H1 (cell line): ENCODE data around the gene ASGR1. TPM values are rescaled to one million over a fixed set of nuclear protein-coding genes. Genes with fewer than 3 reads are reported as not detected.

Experiments used
- CTCF ChIA-PET: fragments of 300-600 bp; sonication (Branson Sonifier 250); formaldehyde crosslinking; loops from one replicate; lab custom pipeline; 2021; ENCODE audit not compliant: partially characterized antibody; lab: Charles Lee
- POLR2A ChIA-PET: fragments of 300-600 bp; sonication (Branson Sonifier 250); formaldehyde crosslinking; loops from one replicate; lab custom pipeline; 2021; ENCODE audit warnings: inconsistent platforms; ENCODE audit not compliant: partially characterized antibody; lab: Charles Lee
- DNase-seq, 2 experiments: peaks; one replicate each; pipeline versions ENCODE4 v3.0.0 to v3.0.0-alpha.2; 2010 to 2022; ENCODE audit warnings: low spot score in 2 of 2, low read depth in 1 of 2, mixed read lengths in 1 of 2
- FAIRE-seq: peaks from 2 replicates; lab custom pipeline; 2011; peaks lifted over from hg19 to GRCh38; lab: Jason Lieb, UNC
- H2AFZ ChIP-seq: 2 replicates; pipeline ENCODE4 v1.8.1; 2012; ENCODE audit warnings: low read length, inconsistent platforms
- H2AK5ac ChIP-seq: 2 replicates; pipeline ENCODE4 v1.6.1; 2013; ENCODE audit warnings: low read depth, low read length
- H2BK120ac ChIP-seq: replicated peaks from 2 replicates; pipeline ENCODE3; 2013; ENCODE audit warnings: low read depth, low read length, inconsistent platforms
- H2BK12ac ChIP-seq: 2 replicates; pipeline ENCODE4 v1.6.1; 2013; ENCODE audit warnings: low read depth, low read length
- H2BK15ac ChIP-seq: 2 replicates; pipeline ENCODE4 v1.6.1; 2013; ENCODE audit warnings: low read length
- H2BK20ac ChIP-seq: 2 replicates; pipeline ENCODE4 v1.6.1; 2013; ENCODE audit warnings: low read length
- H2BK5ac ChIP-seq: 2 replicates; pipeline ENCODE4 v1.6.1; 2013; ENCODE audit warnings: low read depth, low read length
- H3K14ac ChIP-seq: 2 replicates; pipeline ENCODE4 v1.6.1; 2013; ENCODE audit warnings: inconsistent platforms; ENCODE audit not compliant: insufficient read length
- H3K18ac ChIP-seq: 2 replicates; pipeline ENCODE4 v1.6.1; 2013; ENCODE audit warnings: low read length; ENCODE audit errors: extremely low read depth
- H3K23ac ChIP-seq: 2 replicates; pipeline ENCODE4 v1.6.1; 2013; ENCODE audit warnings: inconsistent platforms; ENCODE audit not compliant: insufficient read length
- H3K23me2 ChIP-seq: 2 replicates; pipeline ENCODE4 v1.6.1; 2013; ENCODE audit warnings: low read depth, low read length
- H3K27ac ChIP-seq: 2 replicates; pipeline ENCODE4 v1.6.1; 2011; ENCODE audit warnings: low read depth, low read length, inconsistent platforms
- H3K27me3 ChIP-seq, 4 experiments: replicated peaks in 1 of 4; 1 replicate in 1 of 4; 2 replicates in 3 of 4; pipeline versions ENCODE4 v1.6.1 to v1.8.1; 2011 to 2013; ENCODE audit warnings: low read length in 3 of 4, mild to moderate bottlenecking in 3 of 4, inconsistent platforms in 2 of 4, mixed read lengths in 2 of 4, moderate library complexity in 1 of 4; ENCODE audit not compliant: control insufficient read depth in 3 of 4, insufficient read depth in 3 of 4; ENCODE audit errors: extremely low read depth in 1 of 4
- H3K36me3 ChIP-seq, 4 experiments: 2 replicates each; pipeline versions ENCODE4 v1.6.1 to v1.8.1; 2011 to 2013; ENCODE audit warnings: mild to moderate bottlenecking in 4 of 4, low read length in 3 of 4, moderate library complexity in 2 of 4, control low read depth in 1 of 4, inconsistent platforms in 1 of 4; ENCODE audit not compliant: insufficient read depth in 4 of 4, control insufficient read depth in 2 of 4
- H3K4ac ChIP-seq: replicated peaks from 2 replicates; pipeline ENCODE3; 2013; ENCODE audit warnings: low read length, low read depth, mixed read lengths, inconsistent platforms; ENCODE audit not compliant: insufficient read length
- H3K4me1 ChIP-seq, 4 experiments: replicated peaks in 1 of 4; 1 replicate in 1 of 4; 2 replicates in 3 of 4; pipeline versions ENCODE4 v1.6.1 to v1.8.1; 2011 to 2013; ENCODE audit warnings: low read length in 3 of 4, inconsistent platforms in 2 of 4, mixed read lengths in 1 of 4; ENCODE audit not compliant: insufficient read depth in 4 of 4, control insufficient read depth in 3 of 4
- H3K4me2 ChIP-seq, 2 experiments: 2 replicates each; pipeline versions ENCODE4 v1.6.1 to v1.8.1; 2011 to 2013; ENCODE audit warnings: low read depth in 2 of 2, low read length in 2 of 2, control low read depth in 1 of 2, inconsistent platforms in 1 of 2, mild to moderate bottlenecking in 1 of 2; ENCODE audit not compliant: insufficient read depth in 1 of 2
- H3K4me3 ChIP-seq, 4 experiments: fragments of 200-600, 300-600 bp in 1 of 4; sonication (generic), shearing (Covaris generic), sonication (Bioruptor Twin) in 1 of 4; 2 replicates each; pipeline versions ENCODE4 v1.5.1 to v1.8.1; 2011 to 2016; ENCODE audit warnings: low read length in 4 of 4, low read depth in 3 of 4, control low read depth in 2 of 4, inconsistent platforms in 2 of 4, mild to moderate bottlenecking in 2 of 4, mixed read lengths in 1 of 4, moderate library complexity in 1 of 4; ENCODE audit not compliant: insufficient read depth in 2 of 4; ENCODE audit errors: extremely low read depth in 1 of 4
- H3K56ac ChIP-seq: replicated peaks from 2 replicates; pipeline ENCODE3; 2013; ENCODE audit warnings: low read depth, mild to moderate bottlenecking, mixed read lengths, low read length, inconsistent platforms; ENCODE audit not compliant: insufficient read length
- H3K79me1 ChIP-seq: 2 replicates; pipeline ENCODE4 v1.6.1; 2013; ENCODE audit warnings: low read depth, low read length, control low read depth
- H3K79me2 ChIP-seq, 2 experiments: 2 replicates each; pipeline versions ENCODE4 v1.6.1 to v1.8.1; 2012 to 2013; ENCODE audit warnings: low read length in 2 of 2, mild to moderate bottlenecking in 2 of 2, inconsistent platforms in 1 of 2; ENCODE audit not compliant: insufficient read depth in 2 of 2, control insufficient read depth in 1 of 2
- H3K9ac ChIP-seq, 4 experiments: replicated peaks in 1 of 4; 1 replicate in 1 of 4; 2 replicates in 3 of 4; pipeline versions ENCODE4 v1.6.1 to v1.8.1; 2011 to 2013; ENCODE audit warnings: low read depth in 3 of 4, low read length in 3 of 4, control low read depth in 2 of 4, mild to moderate bottlenecking in 2 of 4, moderate library complexity in 2 of 4, inconsistent platforms in 1 of 4; ENCODE audit errors: extremely low read depth in 1 of 4
- H3K9me3 ChIP-seq, 2 experiments: 2 replicates each; pipeline versions ENCODE4 v1.6.1 to v1.8.1; 2012 to 2013; ENCODE audit warnings: mild to moderate bottlenecking in 2 of 2, moderate library complexity in 2 of 2, control low read depth in 1 of 2, inconsistent platforms in 1 of 2, low read depth in 1 of 2, low read length in 1 of 2, mixed read lengths in 1 of 2; ENCODE audit not compliant: insufficient read depth in 2 of 2
- H4K20me1 ChIP-seq, 2 experiments: replicated peaks in 1 of 2; 2 replicates each; pipeline versions ENCODE3 to v1.8.1; 2011 to 2013; ENCODE audit warnings: inconsistent platforms in 2 of 2, low read length in 2 of 2, mild to moderate bottlenecking in 1 of 2; ENCODE audit not compliant: insufficient read depth in 2 of 2, control insufficient read depth in 1 of 2
- H4K5ac ChIP-seq: 2 replicates; pipeline ENCODE4 v1.6.1; 2013; ENCODE audit warnings: low read length, low read depth, mixed read lengths, inconsistent platforms; ENCODE audit not compliant: insufficient read length
- H4K8ac ChIP-seq: 2 replicates; pipeline ENCODE4 v1.8.0; 2013; ENCODE audit warnings: mild to moderate bottlenecking, moderate library complexity, low read length, inconsistent platforms; ENCODE audit not compliant: insufficient read depth; ENCODE audit errors: extremely low read depth
- H4K91ac ChIP-seq: replicated peaks from 2 replicates; pipeline ENCODE3; 2013; ENCODE audit warnings: low read length, mixed read lengths, inconsistent platforms; ENCODE audit not compliant: insufficient read length
- CREB1 ChIP-seq: IDR thresholded peaks from 2 replicates; pipeline ENCODE4 v1.6.1; 2012; ENCODE audit warnings: inconsistent platforms
- EP300 ChIP-seq, 2 experiments: IDR thresholded peaks; 1 replicate in 1 of 2; 2 replicates in 1 of 2; pipeline ENCODE4 v1.6.1; 2011 to 2012; ENCODE audit warnings: low read depth in 2 of 2, low read length in 2 of 2, mild to moderate bottlenecking in 2 of 2, borderline replicate concordance in 1 of 2, inconsistent platforms in 1 of 2, moderate library complexity in 1 of 2
- GABPA ChIP-seq: IDR thresholded peaks from 2 replicates; pipeline ENCODE4 v1.6.1; 2011; ENCODE audit warnings: mild to moderate bottlenecking, low read length, moderate library complexity, borderline replicate concordance; ENCODE audit not compliant: insufficient read depth
- TEAD4 ChIP-seq: IDR thresholded peaks from 2 replicates; pipeline ENCODE4 v1.6.1; 2012; ENCODE audit warnings: low read depth, low read length, inconsistent platforms, mixed read lengths
- WGBS, 2 experiments: shearing (Covaris generic) in 1 of 2; methylation state at CpG; one replicate each; pipeline versions ENCODE4 v1.1.6 to v1.1.7; 2013 to 2015; ENCODE audit warnings: low lambda C conversion rate in 2 of 2, mixed read lengths in 2 of 2, inconsistent platforms in 1 of 2, low coverage in 1 of 2, missing lambda C conversion rate in 1 of 2; ENCODE audit not compliant: insufficient replicate concordance in 2 of 2, insufficient coverage in 1 of 2, insufficient read length in 1 of 2; ENCODE audit errors: extremely low coverage in 1 of 2, missing lambda C conversion rate in 1 of 2; 5-methylcytosine and 5-hydroxymethylcytosine counted together
- polyA plus RNA-seq, 7 experiments: library from polyadenylated mRNA; depleted of rRNA in 3 of 7; stranded (reverse) in 5 of 7; unstranded in 2 of 7; fragments of >200 nt in 5 of 7; fragments of 200-250 nt in 2 of 7; gene quantifications; 1 replicate in 5 of 7; 2 replicates in 1 of 7; 4 replicates in 1 of 7; pipeline versions ENCODE4 v1.2.1 to v1.2.3, GENCODE V29; 2011 to 2013; ENCODE audit warnings: missing spikeins in 2 of 7, mixed read lengths in 2 of 7
- total RNA-seq: library from RNA; stranded (reverse); fragmentation: NEBNext Ultra II Directional; extraction: Animal tissue kit (Norgen Biotek cat#: 25700); gene quantifications from 2 replicates; pipeline ENCODE4 v1.2.1, GENCODE V29; 2021

Gene ASGR1
- total and polyA plus RNA-seq, 2 of the 8 experiments (the other 6 are each of a cell fraction or from before 2014, with no cell fraction given): 10.8 to 14.5 TPM

- Histone ChIP-seq H3K9ac (no peak overlapping the region), H4K91ac (no peak overlapping the region), H2AK5ac (no peak overlapping the region), H4K5ac (no peak overlapping the region), H2BK12ac (no peak overlapping the region), H3K23me2 (no peaks in the 10 kb centered on the region), H3K18ac (no peak overlapping the region), H2BK5ac (no peak overlapping the region), H3K36me3 (peaks cover 0 to 3% (median 1%) of the 10 kb centered on the region in 4 experiments; a peak in 1 of 8 replicates), H2BK20ac (no peak overlapping the region), H3K14ac (no peak overlapping the region), H3K79me2 (no peaks in the 10 kb centered on the region), H3K79me1 (no peaks in the 10 kb centered on the region), H2AFZ (no peak overlapping the region), H3K4me1 (no peaks in the 10 kb centered on the region; a peak in 1 of 7 replicates), H3K4ac (no peak overlapping the region), H4K20me1 (peaks cover 0 to 2% of the 10 kb centered on the region in 2 experiments), H3K9me3 (no peaks in the 10 kb centered on the region), H2BK15ac (no peak overlapping the region), H3K4me3 (no peak overlapping the region), H3K4me2 (no peak overlapping the region), H4K8ac (no peak overlapping the region), H3K56ac (no peak overlapping the region), H3K27me3 (no peaks in the 10 kb centered on the region), H3K27ac (no peak overlapping the region), H3K23ac (no peak overlapping the region), H2BK120ac (no peak overlapping the region)
- ChIA-PET CTCF (interaction anchor here (0.8 to 5.4 kb wide), 8 partner anchors 10 to 140 kb away, joined by 3 to 32 read pairs (median 5); partner anchors contain the start of gene SLC16A11), POLR2A (interaction anchor here (0.6 to 1.4 kb wide), 7 partner anchors 11 to 77 kb away, joined by 3 to 4 read pairs (median 3); partner anchors contain the start of genes ACADVL, DLG4 and GABARAP)
- 92% methylated on average over 6 of the region's 6 CpGs; no CpG with 5 or more reads in 1 of the 2 experiments for WGBS, 2 experiments
- no peak for DNase-seq
- FAIRE-seq: no peak
- TF ChIP-seq GABPA: no peak
- TF ChIP-seq EP300 (IDR thresholded peaks at IDR 0.05; ENCODE audit: borderline replicate concordance in 1 of 2, low read depth in 2 of 2, low read length in 2 of 2): no peak
- TF ChIP-seq CREB1: no peak
- no peak for TF ChIP-seq TEAD4
Measured at GRCh38 chr17:7184647-7185046, 5.5 kb upstream of the ASGR1 start.
